ENCODE measurements around the gene TM9SF4.

Gene TM9SF4

GRCh38 chr20:32179515-32179914, 70.0 kb downstream of the TM9SF4 start:
- TF ChIP-seq JUND (IDR thresholded peaks at IDR 0.05; ENCODE audit: low read depth): no peak
- DNase-seq (ENCODE audit: low read depth in 1 of 2, low spot score in 1 of 2): no peak
- in situ Hi-C loops (cut with HindIII; ENCODE audit: low pct_unique_long_range_greater_than_20kb, low sequenced_read_pairs): no loop called here

GRCh38 chr20:32179934-32180333, 70.4 kb downstream of the TM9SF4 start:
- no peak for TF ChIP-seq JUND (IDR thresholded peaks at IDR 0.05; ENCODE audit: low read depth)
- no peak for DNase-seq (ENCODE audit: low read depth in 1 of 2, low spot score in 1 of 2)

GRCh38 chr20:32181606-32182005, 72.1 kb downstream of the TM9SF4 start:
- TF ChIP-seq JUND (IDR thresholded peaks at IDR 0.05; ENCODE audit: low read depth): no peak
- DNase-seq (ENCODE audit: low read depth in 1 of 2, low spot score in 1 of 2): no peak
- in situ Hi-C loops (cut with HindIII; ENCODE audit: low pct_unique_long_range_greater_than_20kb, low sequenced_read_pairs): no loop called here

More at GRCh38 chr20:32179934-32180333, 70.4 kb downstream of the TM9SF4 start:
- in situ Hi-C loops (cut with HindIII; ENCODE audit: low pct_unique_long_range_greater_than_20kb, low sequenced_read_pairs): no loop called here

GRCh38 chr20:32183947-32184635, 74.6 kb downstream of the TM9SF4 start:
- in situ Hi-C loops (cut with HindIII; ENCODE audit: low pct_unique_long_range_greater_than_20kb, low sequenced_read_pairs): no loop called here
- TF ChIP-seq JUND (IDR thresholded peaks at IDR 0.05; ENCODE audit: low read depth): no peak
- DNase-seq (ENCODE audit: low read depth in 1 of 2, low spot score in 1 of 2): no peak

- no peak for DNase-seq (ENCODE audit: low read depth in 1 of 2, low spot score in 1 of 2)
- in situ Hi-C loops (cut with HindIII; ENCODE audit: low pct_unique_long_range_greater_than_20kb, low sequenced_read_pairs): no loop called here
- TF ChIP-seq JUND (IDR thresholded peaks at IDR 0.05; ENCODE audit: low read depth): no peak
Observed at GRCh38 chr20:32184961-32185603, 75.6 kb downstream of the TM9SF4 start.

GRCh38 chr20:32186506-32186905, 77.0 kb downstream of the TM9SF4 start:
- no peak for TF ChIP-seq JUND (IDR thresholded peaks at IDR 0.05; ENCODE audit: low read depth)
- DNase-seq (ENCODE audit: low read depth in 1 of 2, low spot score in 1 of 2): no peak
- in situ Hi-C loops (cut with HindIII; ENCODE audit: low pct_unique_long_range_greater_than_20kb, low sequenced_read_pairs): no loop called here

- in situ Hi-C loops (cut with HindIII; ENCODE audit: low pct_unique_long_range_greater_than_20kb, low sequenced_read_pairs): no loop called here
- TF ChIP-seq JUND (IDR thresholded peaks at IDR 0.05; ENCODE audit: low read depth): no peak
- DNase-seq (ENCODE audit: low read depth in 1 of 2, low spot score in 1 of 2): no peak
Observed at GRCh38 chr20:32188376-32189122, 79.0 kb downstream of the TM9SF4 start.

GRCh38 chr20:32189123-32189410, 79.6 kb downstream of the TM9SF4 start:
- TF ChIP-seq JUND (IDR thresholded peaks at IDR 0.05; ENCODE audit: low read depth): no peak
- in situ Hi-C loops (cut with HindIII; ENCODE audit: low pct_unique_long_range_greater_than_20kb, low sequenced_read_pairs): no loop called here
- no peak for DNase-seq (ENCODE audit: low read depth in 1 of 2, low spot score in 1 of 2)

GRCh38 chr20:32189691-32190615, 80.4 kb downstream of the TM9SF4 start:
- TF ChIP-seq JUND (IDR thresholded peaks at IDR 0.05; ENCODE audit: low read depth): no peak
- in situ Hi-C loops (cut with HindIII; ENCODE audit: low pct_unique_long_range_greater_than_20kb, low sequenced_read_pairs): no loop called here
- no peak for DNase-seq (ENCODE audit: low read depth in 1 of 2, low spot score in 1 of 2)

- in situ Hi-C loops (cut with HindIII; ENCODE audit: low pct_unique_long_range_greater_than_20kb, low sequenced_read_pairs): no loop called here
- no peak for DNase-seq (ENCODE audit: low read depth in 1 of 2, low spot score in 1 of 2)
- TF ChIP-seq JUND (IDR thresholded peaks at IDR 0.05; ENCODE audit: low read depth): no peak
Observed at GRCh38 chr20:32190616-32191415, 81.3 kb downstream of the TM9SF4 start.

- DNase-seq (ENCODE audit: low read depth in 1 of 2, low spot score in 1 of 2): no peak
- in situ Hi-C loops (cut with HindIII; ENCODE audit: low pct_unique_long_range_greater_than_20kb, low sequenced_read_pairs): no loop called here
- TF ChIP-seq JUND (IDR thresholded peaks at IDR 0.05; ENCODE audit: low read depth): no peak
Observed at GRCh38 chr20:32191422-32191821, 81.9 kb downstream of the TM9SF4 start.

GRCh38 chr20:32191873-32192272, 82.4 kb downstream of the TM9SF4 start:
- in situ Hi-C loops (cut with HindIII; ENCODE audit: low pct_unique_long_range_greater_than_20kb, low sequenced_read_pairs): no loop called here
- no peak for DNase-seq (ENCODE audit: low read depth in 1 of 2, low spot score in 1 of 2)
- no peak for TF ChIP-seq JUND (IDR thresholded peaks at IDR 0.05; ENCODE audit: low read depth)

All from T47D (cell line).